GM23338 (cell line): ENCODE results near the gene HHIP. TPM values are rescaled to one million over a fixed set of nuclear protein-coding genes. Genes with fewer than 3 reads are reported as not detected.

ENCODE experiments used
- ATAC-seq: fragments of 200-7000 bp; cut with Tn5 transposase; 3 replicates; pipeline ENCODE4 v1.9.1; 2020
- DNase-seq: peaks from one replicate; pipeline ENCODE4 v3.0.0-alpha.2; 2015; ENCODE audit warnings: low spot score
- H2AFZ ChIP-seq: fragments of 200-600 bp; sonication (generic); 2 replicates; pipeline ENCODE4 v1.8.0; 2016; ENCODE audit warnings: antibody characterized with exemption, mild to moderate bottlenecking, moderate library complexity
- H3F3A ChIP-seq: fragments of 200-600 bp; sonication (generic); replicated peaks from 2 replicates; pipeline ENCODE4 v1.8.0; 2017; ENCODE audit warnings: antibody characterized with exemption, mixed run types, low read depth
- H3K27ac ChIP-seq: fragments of 200-600 bp; sonication (generic); 2 replicates; pipeline ENCODE4 v1.6.1; 2016; ENCODE audit warnings: low read depth
- H3K27me3 ChIP-seq: fragments of 200-600 bp; sonication (generic); 2 replicates; pipeline ENCODE4 v1.8.0; 2016; ENCODE audit warnings: mild to moderate bottlenecking, mixed run types, moderate library complexity; ENCODE audit not compliant: insufficient read depth
- H3K36me3 ChIP-seq: fragments of 200-600 bp; sonication (generic); 2 replicates; pipeline ENCODE4 v1.8.0; 2016; ENCODE audit warnings: mild to moderate bottlenecking; ENCODE audit not compliant: insufficient read depth
- H3K4me1 ChIP-seq: fragments of 200-600 bp; sonication (generic); 2 replicates; pipeline ENCODE4 v1.8.0; 2016; ENCODE audit warnings: mild to moderate bottlenecking, moderate library complexity; ENCODE audit not compliant: insufficient read depth
- H3K4me2 ChIP-seq: fragments of 200-600 bp; sonication (generic); 2 replicates; pipeline ENCODE4 v1.7.1; 2017; ENCODE audit warnings: mixed run types
- H3K4me3 ChIP-seq: fragments of 200-600 bp; sonication (generic); 2 replicates; pipeline ENCODE4 v1.6.1; 2016; ENCODE audit warnings: mixed run types
- H3K79me2 ChIP-seq: fragments of 200-600 bp; sonication (generic); replicated peaks from 2 replicates; pipeline ENCODE4 v1.8.0; 2017; ENCODE audit warnings: mild to moderate bottlenecking; ENCODE audit not compliant: insufficient read depth
- H3K9me2 ChIP-seq: fragments of 200-600 bp; sonication (generic); 2 replicates; pipeline ENCODE4 v1.8.0; 2017; ENCODE audit not compliant: insufficient read depth
- H4K20me1 ChIP-seq: fragments of 200-600 bp; sonication (generic); replicated peaks from 2 replicates; pipeline ENCODE4 v1.8.0; 2017; ENCODE audit warnings: mild to moderate bottlenecking; ENCODE audit not compliant: insufficient read depth
- H3K27ac Mint-ChIP-seq: 2 replicates; pipeline ENCODE4 v1.8.0; 2020; ENCODE audit warnings: inconsistent platforms, mild to moderate bottlenecking, moderate library complexity, mixed read lengths
- H3K27me3 Mint-ChIP-seq: 3 replicates; pipeline ENCODE4 v1.8.0; 2022; ENCODE audit warnings: low read depth, mild to moderate bottlenecking, moderate library complexity, mixed read lengths, inconsistent platforms; ENCODE audit not compliant: insufficient read depth, poor library complexity
- H3K36me3 Mint-ChIP-seq: 3 replicates; pipeline ENCODE4 v1.8.0; 2021; ENCODE audit warnings: low read depth, mild to moderate bottlenecking, inconsistent platforms, moderate library complexity, mixed read lengths
- H3K4me1 Mint-ChIP-seq: 3 replicates; pipeline ENCODE4 v1.8.0; 2020; ENCODE audit warnings: mild to moderate bottlenecking, inconsistent platforms, mixed read lengths
- H3K4me3 Mint-ChIP-seq: 3 replicates; pipeline ENCODE4 v1.8.0; 2021; ENCODE audit warnings: moderate library complexity, mild to moderate bottlenecking, inconsistent platforms, mixed read lengths
- H3K9me3 Mint-ChIP-seq: 3 replicates; pipeline ENCODE4 v1.8.0; 2020; ENCODE audit warnings: moderate library complexity, mild to moderate bottlenecking, inconsistent platforms, mixed read lengths
- CREB1 ChIP-seq: fragments of 250-450 bp; sonication (Bioruptor Pico); IDR thresholded peaks from 2 replicates; pipeline ENCODE4 v1.5.0; 2020; ENCODE audit warnings: low read depth, mild to moderate bottlenecking, moderate library complexity
- EZH2 ChIP-seq: fragments of 200-600 bp; sonication (generic); IDR thresholded peaks from one replicate; pipeline ENCODE4 v1.8.0; 2017; ENCODE audit warnings: antibody characterized with exemption, mild to moderate bottlenecking, low read depth; ENCODE audit not compliant: unreplicated experiment
- EZH2phosphoT487 ChIP-seq: fragments of 200-600 bp; sonication (generic); IDR thresholded peaks from one replicate; pipeline ENCODE4 v1.8.1; 2018; ENCODE audit warnings: antibody characterized with exemption; ENCODE audit not compliant: unreplicated experiment
- JUNB ChIP-seq: IDR thresholded peaks from one replicate; pipeline ENCODE4 v1.6.1; 2016; ENCODE audit warnings: antibody characterized with exemption; ENCODE audit not compliant: unreplicated experiment
- NANOG ChIP-seq: IDR thresholded peaks from 2 replicates; pipeline ENCODE4 v1.6.1; 2016; ENCODE audit warnings: antibody characterized with exemption, borderline replicate concordance
- POLR2AphosphoS5 ChIP-seq: IDR thresholded peaks from 2 replicates; pipeline ENCODE4 v1.6.1; 2016; ENCODE audit warnings: antibody characterized with exemption, low read depth
- STAT1 ChIP-seq: IDR thresholded peaks from one replicate; pipeline ENCODE4 v1.6.1; 2016; ENCODE audit warnings: antibody characterized with exemption; ENCODE audit not compliant: unreplicated experiment
- ZNF114 ChIP-seq: fragments of 250-450 bp; sonication (Bioruptor Pico); IDR thresholded peaks from 2 replicates; pipeline ENCODE4 v1.5.0; 2020; ENCODE audit warnings: mild to moderate bottlenecking, moderate library complexity
- ZNF331 ChIP-seq: fragments of 250-450 bp; sonication (Bioruptor Pico); IDR thresholded peaks from 2 replicates; pipeline ENCODE4 v1.5.0; 2020; ENCODE audit warnings: low read depth, mild to moderate bottlenecking, moderate library complexity
- ZNF462 ChIP-seq: fragments of 250-450 bp; sonication (Bioruptor Pico); IDR thresholded peaks from 2 replicates; pipeline ENCODE4 v1.5.0; 2020; ENCODE audit warnings: mild to moderate bottlenecking, moderate library complexity
- polyA plus RNA-seq: library from polyadenylated mRNA; unstranded; fragments of >200 nt; fragmentation: Nextera tagmentation; extraction: Ambion mirVana; gene quantifications from 2 replicates; pipeline ENCODE4 v1.2.1, GENCODE V29; 2016
- total RNA-seq: library from RNA; depleted of rRNA; stranded (reverse); fragments of >200 nt; shearing (Covaris generic); gene quantifications from 2 replicates; pipeline ENCODE4 v1.2.3, GENCODE V29; 2014
- TF ChIP-seq, protein P1 (sequence below), 2 experiments: fragments of 200-600 bp in 1 of 2; sonication (generic) in 1 of 2; conservative IDR thresholded peaks; 2 replicates each; pipeline versions ENCODE4 v1.5.1 to v1.6.1; 2016 to 2017; ENCODE audit warnings: antibody characterized with exemption in 2 of 2, low read depth in 2 of 2, mild to moderate bottlenecking in 2 of 2, moderate library complexity in 1 of 2
- TF ChIP-seq, protein P2 (sequence below): IDR thresholded peaks from one replicate; pipeline ENCODE4 v1.6.1; 2018; ENCODE audit warnings: antibody characterized with exemption; ENCODE audit not compliant: unreplicated experiment
- TF ChIP-seq, protein P3 (sequence below): IDR thresholded peaks from 2 replicates; pipeline ENCODE4 v1.6.1; 2016; ENCODE audit warnings: antibody characterized with exemption

The HHIP gene
- total and polyA plus RNA-seq, 2 experiments from 2014 or later = 2.5 to 4.2 TPM

DNA sequence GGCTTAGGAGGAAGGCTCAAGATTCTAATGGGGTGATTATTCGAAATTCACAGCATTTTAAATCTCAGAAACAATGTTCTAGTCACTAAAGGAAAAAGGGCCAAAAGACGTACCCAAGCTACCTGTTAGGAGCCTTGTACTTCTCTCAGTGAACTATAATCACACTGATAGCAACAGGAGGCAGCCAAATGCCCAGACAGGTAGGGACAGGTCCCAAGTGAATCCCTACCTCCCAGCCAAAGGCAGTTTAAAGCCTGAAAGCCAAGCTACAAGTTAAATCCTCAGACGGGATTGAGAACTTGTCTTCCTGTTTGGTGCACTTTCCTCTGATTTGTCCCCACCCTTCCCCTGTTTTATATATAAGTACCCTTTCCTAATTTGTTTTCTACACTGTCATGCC lies 24.3 kb upstream of the HHIP start:
- no peak for ATAC-seq
- Mint-ChIP-seq H3K36me3 (no peaks in the 10 kb centered on the region), H3K27me3 (no peaks in the 10 kb centered on the region), H3K9me3 (no peaks in the 10 kb centered on the region), H3K27ac (no peak overlapping the region), H3K4me3 (no peak overlapping the region), H3K4me1 (no peaks in the 10 kb centered on the region)
- H3K4me2 ChIP-seq = no peak overlapping the region
- H3K9me2 ChIP-seq = no peaks in the 10 kb centered on the region
- H3F3A ChIP-seq = no peaks in the 10 kb centered on the region
- no peaks in the 10 kb centered on the region for H3K79me2 ChIP-seq
- H3K4me3 ChIP-seq = no peak overlapping the region
- no peak overlapping the region for H3K27ac ChIP-seq
- no peaks in the 10 kb centered on the region for H3K36me3 ChIP-seq
- TF ChIP-seq JUNB (no peak), ZNF462 (no peak), EZH2phosphoT487 (no peak), NANOG (no peak), ZNF331 (no peak), ZNF114 (CRISPR knock-in tag) (no peak), POLR2AphosphoS5 (no peak), EZH2 (no peak), STAT1 (no peak), CREB1 (CRISPR knock-in tag) (no peak)
- TF ChIP-seq, protein P1, sequence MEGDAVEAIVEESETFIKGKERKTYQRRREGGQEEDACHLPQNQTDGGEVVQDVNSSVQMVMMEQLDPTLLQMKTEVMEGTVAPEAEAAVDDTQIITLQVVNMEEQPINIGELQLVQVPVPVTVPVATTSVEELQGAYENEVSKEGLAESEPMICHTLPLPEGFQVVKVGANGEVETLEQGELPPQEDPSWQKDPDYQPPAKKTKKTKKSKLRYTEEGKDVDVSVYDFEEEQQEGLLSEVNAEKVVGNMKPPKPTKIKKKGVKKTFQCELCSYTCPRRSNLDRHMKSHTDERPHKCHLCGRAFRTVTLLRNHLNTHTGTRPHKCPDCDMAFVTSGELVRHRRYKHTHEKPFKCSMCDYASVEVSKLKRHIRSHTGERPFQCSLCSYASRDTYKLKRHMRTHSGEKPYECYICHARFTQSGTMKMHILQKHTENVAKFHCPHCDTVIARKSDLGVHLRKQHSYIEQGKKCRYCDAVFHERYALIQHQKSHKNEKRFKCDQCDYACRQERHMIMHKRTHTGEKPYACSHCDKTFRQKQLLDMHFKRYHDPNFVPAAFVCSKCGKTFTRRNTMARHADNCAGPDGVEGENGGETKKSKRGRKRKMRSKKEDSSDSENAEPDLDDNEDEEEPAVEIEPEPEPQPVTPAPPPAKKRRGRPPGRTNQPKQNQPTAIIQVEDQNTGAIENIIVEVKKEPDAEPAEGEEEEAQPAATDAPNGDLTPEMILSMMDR (conservative IDR thresholded peaks at IDR 0.05; ENCODE audit: low read depth in 2 of 2) = no peak
- TF ChIP-seq, protein P2, sequence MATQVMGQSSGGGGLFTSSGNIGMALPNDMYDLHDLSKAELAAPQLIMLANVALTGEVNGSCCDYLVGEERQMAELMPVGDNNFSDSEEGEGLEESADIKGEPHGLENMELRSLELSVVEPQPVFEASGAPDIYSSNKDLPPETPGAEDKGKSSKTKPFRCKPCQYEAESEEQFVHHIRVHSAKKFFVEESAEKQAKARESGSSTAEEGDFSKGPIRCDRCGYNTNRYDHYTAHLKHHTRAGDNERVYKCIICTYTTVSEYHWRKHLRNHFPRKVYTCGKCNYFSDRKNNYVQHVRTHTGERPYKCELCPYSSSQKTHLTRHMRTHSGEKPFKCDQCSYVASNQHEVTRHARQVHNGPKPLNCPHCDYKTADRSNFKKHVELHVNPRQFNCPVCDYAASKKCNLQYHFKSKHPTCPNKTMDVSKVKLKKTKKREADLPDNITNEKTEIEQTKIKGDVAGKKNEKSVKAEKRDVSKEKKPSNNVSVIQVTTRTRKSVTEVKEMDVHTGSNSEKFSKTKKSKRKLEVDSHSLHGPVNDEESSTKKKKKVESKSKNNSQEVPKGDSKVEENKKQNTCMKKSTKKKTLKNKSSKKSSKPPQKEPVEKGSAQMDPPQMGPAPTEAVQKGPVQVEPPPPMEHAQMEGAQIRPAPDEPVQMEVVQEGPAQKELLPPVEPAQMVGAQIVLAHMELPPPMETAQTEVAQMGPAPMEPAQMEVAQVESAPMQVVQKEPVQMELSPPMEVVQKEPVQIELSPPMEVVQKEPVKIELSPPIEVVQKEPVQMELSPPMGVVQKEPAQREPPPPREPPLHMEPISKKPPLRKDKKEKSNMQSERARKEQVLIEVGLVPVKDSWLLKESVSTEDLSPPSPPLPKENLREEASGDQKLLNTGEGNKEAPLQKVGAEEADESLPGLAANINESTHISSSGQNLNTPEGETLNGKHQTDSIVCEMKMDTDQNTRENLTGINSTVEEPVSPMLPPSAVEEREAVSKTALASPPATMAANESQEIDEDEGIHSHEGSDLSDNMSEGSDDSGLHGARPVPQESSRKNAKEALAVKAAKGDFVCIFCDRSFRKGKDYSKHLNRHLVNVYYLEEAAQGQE = no peak
- TF ChIP-seq, protein P3, sequence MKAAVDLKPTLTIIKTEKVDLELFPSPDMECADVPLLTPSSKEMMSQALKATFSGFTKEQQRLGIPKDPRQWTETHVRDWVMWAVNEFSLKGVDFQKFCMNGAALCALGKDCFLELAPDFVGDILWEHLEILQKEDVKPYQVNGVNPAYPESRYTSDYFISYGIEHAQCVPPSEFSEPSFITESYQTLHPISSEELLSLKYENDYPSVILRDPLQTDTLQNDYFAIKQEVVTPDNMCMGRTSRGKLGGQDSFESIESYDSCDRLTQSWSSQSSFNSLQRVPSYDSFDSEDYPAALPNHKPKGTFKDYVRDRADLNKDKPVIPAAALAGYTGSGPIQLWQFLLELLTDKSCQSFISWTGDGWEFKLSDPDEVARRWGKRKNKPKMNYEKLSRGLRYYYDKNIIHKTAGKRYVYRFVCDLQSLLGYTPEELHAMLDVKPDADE = no peak
- no peaks in the 10 kb centered on the region for H4K20me1 ChIP-seq
- no peaks in the 10 kb centered on the region for H3K4me1 ChIP-seq
- no peak for DNase-seq
- H3K27me3 ChIP-seq = no peaks in the 10 kb centered on the region
- H2AFZ ChIP-seq = no peak overlapping the region
